ENCODE results near the gene DAGLA.

DNA sequence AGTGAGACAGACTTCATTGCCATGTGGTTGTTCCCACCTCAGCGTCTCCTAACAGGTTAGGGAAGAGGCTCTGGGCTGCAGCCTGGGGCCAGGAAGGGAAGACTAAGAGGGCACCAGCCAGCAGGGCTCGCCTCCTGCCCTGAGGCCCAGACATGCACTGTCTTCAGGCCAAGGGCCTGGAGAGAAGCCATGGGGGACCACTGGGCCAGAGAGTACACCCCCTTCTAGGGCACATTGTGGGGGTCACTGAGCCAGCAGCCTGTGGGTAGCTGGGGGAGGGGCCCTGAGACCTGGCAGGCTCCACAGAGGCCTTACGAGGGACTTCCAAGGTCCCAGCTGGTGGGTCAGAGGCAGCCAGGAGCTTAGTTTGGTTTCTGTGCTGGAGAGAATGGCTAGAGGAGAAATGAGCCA, 47.2 kb downstream of the DAGLA start:
- TF ChIP-seq EZH2phosphoT487 (IDR thresholded peaks at IDR 0.05; ENCODE audit: low read length) (no peak), CTCF (IDR thresholded peaks at IDR 0.05; ENCODE audit: low read length) (no peak)

Measured in MM.1S (cell line).